ENCODE measurements around the gene PAX3.

PAX3 gene

GRCh38 chr2:222295368-222296062 is 3.3 kb downstream of the PAX3 start:
- DNase-seq = no peak

- no peak for DNase-seq
Observed at GRCh38 chr2:222294996-222295367, 3.8 kb downstream of the PAX3 start.

- DNase-seq = no peak
Observed at GRCh38 chr2:222293660-222294630, 4.9 kb downstream of the PAX3 start.

GRCh38 chr2:222292149-222293134 is 6.4 kb downstream of the PAX3 start:
- no peak for DNase-seq

DNA sequence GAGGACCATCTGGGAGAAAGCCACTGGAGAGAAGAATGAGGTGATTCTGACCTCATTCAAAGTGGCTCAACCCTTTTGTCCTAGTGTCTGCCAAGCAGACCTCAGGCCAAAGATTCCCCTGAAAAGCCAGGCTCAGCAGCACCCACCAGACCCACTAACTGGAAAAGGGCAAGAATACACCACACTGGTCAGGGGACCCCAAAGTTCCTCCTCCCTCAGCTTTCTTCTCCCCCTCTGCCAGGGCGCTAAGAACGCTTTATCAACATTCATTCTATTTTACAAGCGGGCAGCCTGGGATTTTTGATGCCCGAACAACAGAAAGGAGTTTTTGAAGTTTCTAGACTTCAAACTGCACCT is 7.3 kb downstream of the PAX3 start:
- DNase-seq = no peak

DNA sequence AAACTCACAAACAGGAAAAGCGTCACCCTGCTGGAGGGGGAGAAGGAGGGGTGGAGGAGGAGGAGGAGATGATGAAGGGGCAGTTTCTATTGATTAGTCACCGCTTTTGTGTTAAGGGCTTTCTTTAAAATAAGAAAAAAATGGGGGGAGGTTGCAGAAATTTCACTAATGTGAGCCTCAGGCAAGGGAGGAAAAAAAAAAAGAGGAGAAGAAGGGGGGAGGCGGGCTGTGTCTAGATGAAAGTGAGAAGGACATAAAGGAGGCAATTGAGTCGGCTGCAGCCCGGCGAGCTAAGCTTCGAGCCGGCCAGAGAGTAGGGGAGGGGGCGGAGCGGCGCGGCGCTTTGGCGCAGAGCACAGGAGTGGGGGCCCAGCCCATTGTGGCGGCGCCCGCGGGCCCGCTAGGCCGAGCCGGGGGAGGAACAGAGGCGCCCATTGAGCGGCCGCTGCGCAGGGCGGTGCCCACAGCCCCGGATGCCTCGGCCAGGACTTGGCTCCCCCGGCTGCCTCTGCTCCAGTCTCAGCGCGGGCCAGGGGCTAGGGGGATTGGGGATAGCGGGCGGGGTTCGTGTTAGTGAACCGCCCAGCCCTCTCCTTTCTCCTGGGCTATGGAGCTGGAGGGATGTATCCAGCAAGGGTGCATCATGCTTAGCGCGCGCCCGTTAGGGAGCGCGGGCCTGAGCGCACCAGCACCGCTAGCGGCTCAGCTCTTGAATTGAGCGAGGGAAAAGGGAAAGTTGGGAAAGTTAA is 7.9 kb downstream of the PAX3 start:
- no peak for DNase-seq

DNA sequence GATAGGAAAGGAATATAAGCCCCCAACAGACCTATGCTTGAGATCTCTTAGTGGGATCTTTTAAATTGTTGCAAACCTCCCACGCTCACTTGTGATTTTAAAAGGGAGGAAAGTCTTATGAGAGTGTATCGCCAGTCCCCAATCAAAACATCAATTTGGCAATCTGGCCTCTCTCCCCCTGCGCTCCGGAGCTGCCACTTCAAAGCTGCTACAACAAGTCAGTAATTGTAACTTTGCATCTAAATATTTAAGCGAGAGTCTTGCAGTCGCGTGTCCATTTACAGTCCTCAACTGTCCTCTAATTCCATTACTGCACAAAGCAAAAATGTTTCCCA is 8.4 kb downstream of the PAX3 start:
- no peak for DNase-seq

DNA sequence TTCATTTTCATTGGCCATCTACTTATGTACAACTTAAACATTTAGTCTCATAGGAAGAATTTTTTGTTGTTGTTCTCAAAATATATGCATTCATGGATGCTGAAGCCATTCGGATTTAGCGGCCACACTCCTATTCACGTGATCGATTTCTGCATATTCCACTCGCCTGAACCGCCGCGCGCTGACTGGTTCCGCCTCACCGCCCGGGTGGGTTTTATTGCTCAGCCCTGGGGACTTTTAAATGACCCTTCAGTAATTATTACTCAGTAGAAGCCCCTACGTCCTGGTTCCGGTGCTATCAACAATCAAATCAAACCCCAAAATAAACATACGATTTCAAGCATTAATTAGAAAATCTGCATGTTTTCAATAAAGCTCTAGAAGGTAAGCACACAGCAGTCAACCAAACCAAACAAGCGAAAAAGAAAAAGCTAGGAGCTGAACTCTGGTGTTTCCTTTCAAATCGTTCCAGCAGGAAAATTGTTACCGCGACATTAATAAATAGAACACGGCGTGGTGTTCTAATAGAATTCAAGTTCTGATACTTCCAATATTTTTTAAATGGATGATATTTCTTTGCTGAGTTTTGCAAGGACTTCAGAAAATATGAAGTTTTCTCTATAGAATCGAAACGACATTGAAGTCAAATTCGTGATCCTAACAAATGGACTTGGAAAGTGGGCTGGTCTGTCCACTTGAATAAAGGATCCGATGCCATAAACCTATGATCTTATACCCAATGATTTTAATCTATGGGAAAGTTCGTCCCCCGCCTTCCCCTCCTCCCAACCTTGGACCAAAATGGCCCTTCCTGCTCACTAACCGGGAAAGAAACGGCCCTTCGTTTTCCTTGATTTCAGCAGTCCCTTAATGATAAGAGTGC is 9.3 kb downstream of the PAX3 start:
- DNase-seq = no peak

DNA sequence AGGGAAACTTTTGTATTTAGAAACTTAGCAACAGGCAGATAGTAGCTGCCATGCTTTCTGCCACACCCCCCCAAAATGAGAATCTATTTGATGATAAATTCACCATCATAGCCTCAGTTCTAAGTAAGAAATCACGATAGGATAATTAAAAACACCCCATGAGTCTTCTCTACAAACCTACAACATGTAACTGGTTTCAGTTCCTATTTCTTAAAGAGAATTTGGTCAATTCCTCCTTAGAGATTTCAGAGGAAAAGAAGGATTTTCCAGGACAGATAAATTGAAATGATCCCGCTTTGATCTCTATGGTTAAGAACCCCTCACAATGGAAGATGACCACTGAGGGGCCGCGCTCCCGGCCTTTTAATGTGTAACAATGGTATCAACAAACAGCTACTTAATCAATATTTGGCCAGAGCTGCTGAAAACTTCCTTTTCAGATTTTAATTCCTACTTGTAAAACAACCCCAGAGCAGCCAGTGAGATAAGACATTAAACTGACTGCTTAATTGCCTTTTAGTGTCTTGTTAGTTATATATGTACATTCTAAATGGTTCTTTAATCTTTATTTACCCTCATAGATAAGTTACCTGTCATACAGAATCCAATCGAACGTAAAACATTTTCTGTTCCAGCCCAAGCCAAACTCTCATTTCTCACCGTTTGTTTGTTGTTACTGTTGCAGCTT is 10.1 kb downstream of the PAX3 start:
- DNase-seq = no peak

DNA sequence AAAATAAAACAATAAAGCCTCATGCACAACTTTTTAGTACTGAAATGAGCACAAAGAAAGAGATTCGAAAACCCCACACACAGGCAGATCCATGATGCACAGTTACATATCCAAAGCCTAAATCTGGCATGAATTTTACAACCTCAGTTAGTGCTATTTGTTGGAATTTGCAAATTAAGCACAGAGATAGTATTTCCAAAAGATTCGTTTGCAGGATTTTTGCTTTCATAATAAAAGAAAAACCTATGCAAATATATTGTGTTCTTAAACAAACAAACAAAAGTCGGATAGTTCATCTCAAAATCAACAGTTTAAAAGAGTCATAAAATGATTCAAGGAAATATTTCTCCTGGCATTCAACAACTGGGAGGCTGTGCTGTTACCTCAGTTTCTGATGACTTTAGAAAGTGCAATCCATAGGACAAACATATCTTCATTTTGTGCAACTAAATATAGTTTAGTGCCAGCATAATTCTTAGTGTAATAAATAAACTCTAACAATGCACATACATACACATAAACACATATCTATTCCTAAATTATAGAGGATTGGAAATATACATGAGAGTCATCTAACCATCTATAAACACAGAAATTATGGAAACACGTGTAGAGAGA is 10.8 kb downstream of the PAX3 start:
- no peak for DNase-seq

- no peak for DNase-seq
Observed at GRCh38 chr2:222284466-222284865, 14.3 kb downstream of the PAX3 start.

DNA sequence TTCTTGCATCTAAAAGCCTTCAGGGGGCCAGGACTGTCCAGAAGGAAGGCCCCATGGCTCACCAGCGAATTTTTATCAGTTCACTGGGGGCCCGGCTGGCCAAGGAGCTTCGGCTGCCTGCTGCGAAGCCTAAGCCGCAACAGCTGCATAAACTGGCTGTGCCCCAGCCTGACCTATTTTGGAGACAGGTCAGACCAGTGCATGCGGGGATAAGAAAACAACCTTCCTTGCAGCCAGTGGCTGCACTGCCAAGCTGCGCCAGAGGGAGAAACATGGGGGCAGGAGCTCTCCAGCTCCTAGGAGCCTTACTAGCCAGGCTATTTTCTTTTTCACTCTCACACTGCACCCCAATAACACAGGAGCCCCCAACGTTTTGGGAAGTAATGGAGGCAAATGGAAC is 15.2 kb downstream of the PAX3 start:
- DNase-seq = no peak

GRCh38 chr2:222281506-222281905 is 17.3 kb downstream of the PAX3 start:
- DNase-seq = no peak

DNA sequence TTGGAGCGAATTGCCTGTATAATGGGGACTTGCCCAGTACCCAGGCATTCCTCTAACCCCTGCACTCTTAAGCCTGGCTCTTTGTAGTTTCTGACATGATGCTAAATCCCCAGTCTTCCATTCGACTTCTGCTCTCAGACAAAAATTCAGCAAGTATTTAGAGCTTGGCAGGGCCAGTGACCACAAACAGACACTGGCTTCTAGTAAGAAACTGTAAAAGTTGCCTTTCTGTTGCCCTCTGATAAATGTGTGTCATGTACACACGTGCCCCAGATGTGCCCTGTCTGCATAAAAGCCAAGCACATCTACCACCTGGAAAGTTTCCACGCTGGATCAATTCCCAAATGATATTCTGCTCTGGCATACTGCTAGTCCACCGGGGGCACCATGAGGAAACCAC is 18.0 kb downstream of the PAX3 start:
- no peak for DNase-seq

DNA sequence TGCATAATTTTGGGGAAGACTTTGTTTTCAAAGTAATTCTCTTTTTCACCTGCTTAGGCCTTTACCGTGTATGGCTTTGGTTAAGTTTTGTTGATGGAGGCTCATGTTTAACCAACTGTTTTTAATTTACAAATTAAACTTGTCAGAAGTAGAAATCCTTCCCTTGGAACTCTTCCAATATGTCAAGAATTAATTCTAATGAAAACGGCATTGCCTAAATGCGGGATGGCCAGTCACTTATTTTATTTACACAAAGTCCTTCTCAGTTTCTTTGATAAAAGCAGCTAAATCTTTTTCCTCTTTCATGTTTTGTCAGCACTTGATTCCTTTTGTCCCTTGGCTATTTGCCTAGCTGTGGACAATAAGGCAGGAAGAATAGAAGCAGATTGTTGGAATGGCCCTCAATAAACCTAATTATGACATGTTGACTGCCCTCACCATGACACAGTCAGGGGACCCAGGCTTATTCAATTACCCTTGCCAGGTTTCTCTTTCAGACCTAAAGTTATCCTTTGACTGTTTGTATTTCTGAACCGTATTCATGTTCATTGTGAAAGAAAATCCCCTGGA is 26.3 kb downstream of the PAX3 start:
- no peak for DNase-seq

GRCh38 chr2:222271854-222272253 is 26.9 kb downstream of the PAX3 start:
- DNase-seq = no peak

DNA sequence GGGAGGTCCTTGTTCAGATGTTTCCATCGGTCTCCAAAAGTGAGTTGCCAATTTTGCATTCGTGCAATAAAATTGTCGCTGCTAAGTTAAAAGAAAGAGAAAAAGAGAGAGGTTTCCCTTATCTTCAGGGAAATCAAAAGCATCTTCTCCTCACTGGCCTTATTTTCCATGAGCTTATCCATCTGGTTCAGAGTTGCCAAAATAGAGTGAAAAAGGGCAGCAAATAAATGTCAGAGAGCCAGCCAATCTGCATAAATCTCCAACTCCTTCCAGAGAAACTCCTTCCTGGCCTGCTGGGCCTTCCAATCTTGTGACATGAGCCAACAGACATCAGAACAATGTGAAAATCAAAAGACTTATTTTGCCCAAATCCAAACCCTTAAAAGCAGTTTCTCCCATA is 28.4 kb downstream of the PAX3 start:
- DNase-seq = no peak

DNA sequence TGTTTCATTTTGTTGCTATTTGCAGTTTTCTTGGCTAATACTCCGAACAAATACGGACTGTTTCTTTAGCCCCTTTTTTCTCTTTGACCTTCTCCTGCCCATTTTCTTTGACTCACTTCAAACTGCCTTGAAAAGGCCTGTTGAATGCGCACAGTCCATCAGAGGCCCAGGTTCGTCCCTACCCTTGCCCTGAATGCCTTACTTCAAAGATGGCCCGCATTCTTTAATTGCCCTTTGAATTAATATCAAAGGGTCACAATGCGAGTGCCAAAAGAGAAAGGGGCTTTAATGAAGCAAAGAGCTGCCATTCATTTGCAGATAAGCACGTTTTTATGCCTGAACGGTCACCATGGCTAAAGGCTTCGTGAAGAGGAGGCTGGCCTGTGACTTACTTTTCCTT is 29.7 kb downstream of the PAX3 start:
- DNase-seq = no peak

- DNase-seq = no peak
Observed at GRCh38 chr2:222268311-222268990, 30.3 kb downstream of the PAX3 start.

Measured in activated CD8-positive, alpha-beta memory T cell treated with anti-CD3 and anti-CD28 coated beads, Interleukin-2, amount 50 U/mL, for 4 hours (primary cell).